Measurements from ENCODE around the gene PTCRA.

Gene PTCRA

GRCh38 chr6:42966571-42966970 lies 50.7 kb downstream of the PTCRA start:
- TF ChIP-seq CTCF (IDR thresholded peaks at IDR 0.05; ENCODE audit: low read depth, low read length) = no peak
- DNase-seq (ENCODE audit: extremely low read depth, low read depth) = no peak

GRCh38 chr6:42967228-42967627 lies 51.4 kb downstream of the PTCRA start:
- no peak for DNase-seq (ENCODE audit: extremely low read depth, low read depth)
- no peak for TF ChIP-seq CTCF (IDR thresholded peaks at IDR 0.05; ENCODE audit: low read depth, low read length)

GRCh38 chr6:42968126-42968701 lies 52.4 kb downstream of the PTCRA start:
- TF ChIP-seq CTCF (IDR thresholded peaks at IDR 0.05; ENCODE audit: low read depth, low read length) = no peak
- DNase-seq (ENCODE audit: extremely low read depth, low read depth) = no peak

- no peak for DNase-seq (ENCODE audit: extremely low read depth, low read depth)
- no peak for TF ChIP-seq CTCF (IDR thresholded peaks at IDR 0.05; ENCODE audit: low read depth, low read length)
Observed at GRCh38 chr6:42968783-42969182, 52.9 kb downstream of the PTCRA start.

- DNase-seq (ENCODE audit: extremely low read depth, low read depth) = no peak
- TF ChIP-seq CTCF (IDR thresholded peaks at IDR 0.05; ENCODE audit: low read depth, low read length) = no peak
Observed at GRCh38 chr6:42969431-42969830, 53.6 kb downstream of the PTCRA start.

GRCh38 chr6:42969934-42970333 lies 54.1 kb downstream of the PTCRA start:
- no peak for DNase-seq (ENCODE audit: extremely low read depth, low read depth)
- no peak for TF ChIP-seq CTCF (IDR thresholded peaks at IDR 0.05; ENCODE audit: low read depth, low read length)

DNA sequence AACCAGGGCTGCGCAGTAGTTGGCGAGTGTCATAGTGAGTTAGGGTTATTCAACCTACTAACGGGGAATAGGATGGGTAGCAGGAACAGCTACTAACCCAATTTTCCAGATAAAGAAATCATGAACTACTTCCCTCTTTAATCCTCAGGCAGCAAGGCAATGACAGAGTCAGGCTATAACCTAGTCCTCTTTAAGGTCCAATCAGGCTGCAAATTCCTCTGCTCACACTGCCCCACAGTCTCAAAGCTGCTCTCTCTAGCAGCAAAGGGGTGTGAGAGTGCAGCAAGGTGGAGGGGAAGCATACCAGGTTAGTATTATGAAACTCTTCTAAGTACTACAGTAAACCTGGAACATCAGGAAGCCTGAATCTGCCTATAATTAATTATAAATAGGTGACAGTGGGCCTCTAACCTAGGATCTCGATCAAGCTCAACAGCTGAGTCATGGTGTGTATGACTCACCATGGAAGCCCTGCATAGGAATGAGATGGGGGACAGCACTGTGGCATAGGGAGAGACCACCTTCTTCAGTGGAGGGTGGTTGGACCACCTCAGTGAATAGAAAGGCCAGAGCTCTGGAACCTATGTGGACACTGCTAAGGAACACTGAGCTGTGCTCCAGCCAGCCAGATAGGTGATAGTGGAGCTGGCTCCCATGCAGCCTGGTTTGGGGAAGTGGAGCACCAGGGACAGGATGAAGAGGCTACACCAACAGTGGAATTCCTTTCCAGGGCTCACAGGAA lies 55.2 kb downstream of the PTCRA start:
- TF ChIP-seq CTCF (IDR thresholded peaks at IDR 0.05; ENCODE audit: low read depth, low read length) = no peak
- no peak for DNase-seq (ENCODE audit: extremely low read depth, low read depth)

Data from AG09319 (cell line).